GM06990 (cell line): Measurements from ENCODE around the gene ANKRD27.

ENCODE experiments used
- DNase-seq: peaks from one replicate; pipeline ENCODE4 v3.0.0-alpha.2; 2011; ENCODE audit not compliant: insufficient read length; ENCODE audit errors: extremely low read depth
- H3K27me3 ChIP-seq: replicated peaks from 2 replicates; pipeline ENCODE4 v1.6.0; 2011; ENCODE audit warnings: low read length; ENCODE audit not compliant: control insufficient read depth, insufficient read depth
- H3K36me3 ChIP-seq: 2 replicates; pipeline ENCODE4 v1.5.1; 2011; ENCODE audit warnings: low read length; ENCODE audit not compliant: control insufficient read depth, insufficient read depth
- H3K4me3 ChIP-seq: replicated peaks from 2 replicates; pipeline ENCODE4 v1.5.1; 2011; ENCODE audit warnings: low read depth, mild to moderate bottlenecking, control low read depth, low read length
- CTCF ChIP-seq: IDR thresholded peaks from 2 replicates; pipeline ENCODE4 v1.5.1; 2011; ENCODE audit warnings: low read length, control low read depth, mild to moderate bottlenecking, inconsistent platforms; ENCODE audit not compliant: insufficient read depth, poor library complexity, severe bottlenecking

ANKRD27 gene

GRCh38 chr19:32674931-32675719 lies at the start of gene ANKRD27:
TSS of gene ANKRD27 (minus strand) at chr19:32675180. CDS start at chr19:32659015, 16,165 bp downstream.
- peak; percentile 98 for DNase-seq
- Histone ChIP-seq H3K27me3 (no peaks in the 10 kb centered on the region; the same call in 1 of the 2 replicates), H3K4me3 (peak within 1 kb of the TSS; percentile 95), H3K36me3 (peaks cover 2% of the 10 kb centered on the region; the same call in 1 of the 2 replicates)
- no peak for TF ChIP-seq CTCF

GRCh38 chr19:32720936-32721250 lies 45.9 kb upstream of the ANKRD27 start:
- H3K36me3 ChIP-seq = no peaks in the 10 kb centered on the region; the same call in 1 of the 2 replicates
- no peak overlapping the region for H3K4me3 ChIP-seq
- H3K27me3 ChIP-seq = no peaks in the 10 kb centered on the region
- no peak for DNase-seq
- TF ChIP-seq CTCF = no peak

GRCh38 chr19:32720216-32720935 lies 45.4 kb upstream of the ANKRD27 start:
- no peak for DNase-seq
- TF ChIP-seq CTCF = no peak
- Histone ChIP-seq H3K27me3 (no peaks in the 10 kb centered on the region), H3K36me3 (no peaks in the 10 kb centered on the region; the same call in 1 of the 2 replicates), H3K4me3 (no peak overlapping the region)

- peaks cover 2% of the 10 kb centered on the region; the same call in 1 of the 2 replicates for H3K36me3 ChIP-seq
- DNase-seq = peak; percentile 17
- H3K27me3 ChIP-seq = no peaks in the 10 kb centered on the region
- no peak within 1 kb of the TSS for H3K4me3 ChIP-seq
- TF ChIP-seq CTCF = no peak
These were observed 44.7 kb upstream of the ANKRD27 start, which contains the start of gene TDRD12 for GRCh38 chr19:32719611-32720059. TSS of gene TDRD12 (plus strand) at chr19:32719767. CDS start at chr19:32720073, 306 bp downstream.

GRCh38 chr19:32718286-32718685 lies 43.3 kb upstream of the ANKRD27 start:
- peaks cover 2% of the 10 kb centered on the region; the same call in 1 of the 2 replicates for H3K36me3 ChIP-seq

More at GRCh38 chr19:32718286-32718685, 43.3 kb upstream of the ANKRD27 start:
- Histone ChIP-seq H3K4me3 (no peak overlapping the region), H3K27me3 (no peaks in the 10 kb centered on the region)
- TF ChIP-seq CTCF = no peak
- no peak for DNase-seq
